ENCODE measurements around the gene SLC29A4. TPM values are rescaled to one million over a fixed set of nuclear protein-coding genes. Genes with fewer than 3 reads are reported as not detected.

The SLC29A4 gene
- total RNA-seq, 1 donor from 2014 or later, result 7.3 TPM

DNA sequence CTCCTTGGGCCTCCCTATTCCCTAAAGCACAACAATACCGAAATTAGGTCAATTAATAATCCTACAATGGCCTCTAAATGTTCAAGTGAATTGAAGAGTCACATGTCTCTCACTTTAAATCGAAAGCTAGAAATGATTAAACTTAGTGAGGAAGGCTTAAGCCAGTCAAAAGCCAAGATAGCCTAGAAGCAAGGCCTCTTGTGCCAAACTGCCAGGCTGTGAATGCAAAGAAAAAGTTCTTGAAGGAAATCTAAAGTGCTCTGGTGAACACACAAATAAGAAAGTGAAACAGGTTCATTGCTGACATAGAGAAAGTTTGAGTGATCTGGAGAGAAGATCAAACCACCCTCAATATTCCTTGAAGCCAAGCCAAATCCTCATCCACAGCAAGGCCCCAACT lies 57.2 kb downstream of the SLC29A4 start:
- Mint-ChIP-seq H3K9me3 (peaks cover 49% of the 10 kb centered on the region), H3K27me3 (ENCODE audit: insufficient read depth, low read depth) (peaks cover 13% of the 10 kb centered on the region), H3K36me3 (peaks cover 77% of the 10 kb centered on the region), H3K27ac (no peak overlapping the region), H3K4me3 (no peak overlapping the region), H3K4me1 (no peaks in the 10 kb centered on the region)
- Histone ChIP-seq H3K9ac (no peak overlapping the region), H3K79me2 (ENCODE audit: low read depth) (no peaks in the 10 kb centered on the region), H3K27me3 (no peaks in the 10 kb centered on the region), H2AFZ (replicated peaks) (no peak overlapping the region), H3K36me3 (peaks cover 10% of the 10 kb centered on the region), H4K20me1 (ENCODE audit: low read depth) (no peaks in the 10 kb centered on the region), H3F3A (ENCODE audit: low read depth) (no peaks in the 10 kb centered on the region), H3K4me3 (no peak overlapping the region), H3K4me2 (no peak overlapping the region), H3K9me3 (ENCODE audit: low read depth) (no peaks in the 10 kb centered on the region), H3K4me1 (no peaks in the 10 kb centered on the region), H3K27ac (no peak overlapping the region)
- DNase-seq (ENCODE audit: low spot score), result no peak
- TF ChIP-seq EZH2phosphoT487 (IDR thresholded peaks at IDR 0.05) (no peak), CTCF (IDR thresholded peaks at IDR 0.05) (no peak), EZH2 (IDR thresholded peaks at IDR 0.05) (no peak)

DNA sequence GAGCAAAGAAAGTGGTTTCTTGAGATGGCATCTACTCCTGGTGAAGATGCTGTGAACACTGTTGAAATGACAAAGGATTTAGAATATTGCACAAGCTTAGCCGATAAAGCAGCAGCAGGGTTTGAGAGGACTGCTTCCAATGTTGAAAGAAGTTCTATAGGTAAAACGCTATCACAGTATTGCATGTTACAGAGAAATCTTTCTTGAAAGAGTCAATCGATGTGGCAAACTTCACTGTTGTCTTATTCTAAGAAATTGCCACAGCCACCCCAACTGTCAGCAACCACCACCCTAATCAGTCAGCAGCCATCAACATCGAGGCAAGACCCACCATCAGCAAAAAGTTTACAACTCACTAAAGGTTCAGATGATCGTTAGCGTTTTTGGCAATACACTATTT lies 59.9 kb downstream of the SLC29A4 start:
- H3K9me3 Mint-ChIP-seq, result peaks cover 36% of the 10 kb centered on the region
- no peaks in the 10 kb centered on the region for H3K4me1 ChIP-seq
- H3K9me3 ChIP-seq (ENCODE audit: low read depth), result no peaks in the 10 kb centered on the region
- H3K36me3 Mint-ChIP-seq, result peaks cover 60% of the 10 kb centered on the region
- H3K27me3 ChIP-seq, result no peaks in the 10 kb centered on the region
- H3K27ac Mint-ChIP-seq, result no peak overlapping the region
- no peaks in the 10 kb centered on the region for H3K4me1 Mint-ChIP-seq
- H3K27ac ChIP-seq, result no peak overlapping the region
- peaks cover 6% of the 10 kb centered on the region for H3K36me3 ChIP-seq
- H3F3A ChIP-seq (ENCODE audit: low read depth), result no peaks in the 10 kb centered on the region
- H3K79me2 ChIP-seq (ENCODE audit: low read depth), result no peaks in the 10 kb centered on the region
- no peak overlapping the region for H3K4me2 ChIP-seq
- H3K27me3 Mint-ChIP-seq (ENCODE audit: insufficient read depth, low read depth), result peaks cover 14% of the 10 kb centered on the region
- no peak for TF ChIP-seq EZH2 (IDR thresholded peaks at IDR 0.05)
- TF ChIP-seq CTCF (IDR thresholded peaks at IDR 0.05), result no peak
- no peak for TF ChIP-seq EZH2phosphoT487 (IDR thresholded peaks at IDR 0.05)
- H3K4me3 Mint-ChIP-seq, result no peak overlapping the region
- DNase-seq (ENCODE audit: low spot score), result no peak
- no peak overlapping the region for H2AFZ ChIP-seq (replicated peaks)
- H3K4me3 ChIP-seq, result no peak overlapping the region
- no peaks in the 10 kb centered on the region for H4K20me1 ChIP-seq (ENCODE audit: low read depth)
- no peak overlapping the region for H3K9ac ChIP-seq

- no peaks in the 10 kb centered on the region for H3K79me2 ChIP-seq (ENCODE audit: low read depth)
These were observed 61.1 kb downstream of the SLC29A4 start for GRCh38 chr7:5343884-5344283.

DNA sequence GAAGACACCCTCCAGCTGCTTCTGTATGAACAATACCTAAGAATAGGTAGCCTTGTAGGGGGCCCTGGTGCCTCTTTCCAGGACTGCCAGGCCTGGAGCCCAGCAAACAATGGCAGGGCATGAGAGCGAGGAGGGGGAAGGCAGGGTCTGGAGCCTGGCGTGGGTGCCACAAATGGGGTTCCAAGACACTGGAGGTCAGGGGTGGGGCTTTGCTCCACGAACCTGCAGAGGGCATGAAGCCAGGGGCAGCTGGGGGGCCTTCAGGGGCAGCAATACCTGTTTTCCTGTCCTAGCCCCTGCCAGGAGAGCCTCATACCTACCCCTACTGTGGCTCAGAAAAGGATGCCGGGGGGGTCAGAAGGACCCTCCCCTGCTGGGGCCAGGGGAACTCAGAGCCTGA lies 61.6 kb downstream of the SLC29A4 start:
- peaks cover 7% of the 10 kb centered on the region for H4K20me1 ChIP-seq (ENCODE audit: low read depth)
- no peak overlapping the region for H3K4me2 ChIP-seq
- no peaks in the 10 kb centered on the region for H3K9me3 ChIP-seq (ENCODE audit: low read depth)
- no peak overlapping the region for H2AFZ ChIP-seq (replicated peaks)
- no peak overlapping the region for H3K27ac ChIP-seq
- no peak overlapping the region for H3K4me3 ChIP-seq
- H3K4me1 ChIP-seq, result no peaks in the 10 kb centered on the region
- no peak overlapping the region for H3K4me3 Mint-ChIP-seq
- peaks cover 33% of the 10 kb centered on the region for H3K9me3 Mint-ChIP-seq
- TF ChIP-seq EZH2 (IDR thresholded peaks at IDR 0.05), result no peak
- no peak for TF ChIP-seq EZH2phosphoT487 (IDR thresholded peaks at IDR 0.05)
- TF ChIP-seq CTCF (IDR thresholded peaks at IDR 0.05), result no peak
- H3K36me3 Mint-ChIP-seq, result peaks cover 55% of the 10 kb centered on the region
- H3K79me2 ChIP-seq (ENCODE audit: low read depth), result no peaks in the 10 kb centered on the region
- DNase-seq (ENCODE audit: low spot score), result no peak
- no peak overlapping the region for H3K27ac Mint-ChIP-seq
- peaks cover 14% of the 10 kb centered on the region for H3K27me3 Mint-ChIP-seq (ENCODE audit: insufficient read depth, low read depth)
- peaks cover 4% of the 10 kb centered on the region for H3K4me1 Mint-ChIP-seq
- peaks cover 7% of the 10 kb centered on the region for H3K27me3 ChIP-seq
- H3K9ac ChIP-seq, result no peak overlapping the region
- no peaks in the 10 kb centered on the region for H3F3A ChIP-seq (ENCODE audit: low read depth)
- H3K36me3 ChIP-seq, result peaks cover 6% of the 10 kb centered on the region

More at GRCh38 chr7:5343884-5344283, 61.1 kb downstream of the SLC29A4 start:
- no peak for DNase-seq (ENCODE audit: low spot score)
- Mint-ChIP-seq H3K9me3 (peaks cover 33% of the 10 kb centered on the region), H3K4me3 (no peak overlapping the region), H3K27me3 (ENCODE audit: insufficient read depth, low read depth) (peaks cover 14% of the 10 kb centered on the region), H3K27ac (no peak overlapping the region), H3K4me1 (peaks cover 3% of the 10 kb centered on the region), H3K36me3 (peaks cover 56% of the 10 kb centered on the region)
- Histone ChIP-seq H3K9ac (no peak overlapping the region), H3K4me1 (no peaks in the 10 kb centered on the region), H3K27me3 (peaks cover 2% of the 10 kb centered on the region), H3K4me3 (no peak overlapping the region), H3K9me3 (ENCODE audit: low read depth) (no peaks in the 10 kb centered on the region), H2AFZ (replicated peaks) (no peak overlapping the region), H3K27ac (no peak overlapping the region), H4K20me1 (ENCODE audit: low read depth) (peaks cover 2% of the 10 kb centered on the region), H3K4me2 (no peak overlapping the region), H3K36me3 (peaks cover 6% of the 10 kb centered on the region), H3F3A (ENCODE audit: low read depth) (no peaks in the 10 kb centered on the region)
- no peak for TF ChIP-seq EZH2 (IDR thresholded peaks at IDR 0.05)

Data from neural progenitor cell (in vitro differentiated cells).